RWPE1 (cell line): ENCODE results near the gene STARD10.

Experiments used
- CTCF ChIA-PET: fragments of 350-600 bp; sonication (Branson Sonifier 250); formaldehyde crosslinking; extraction: SDS; loops from one replicate; lab custom pipeline; 2021; lab: Yijun Ruan, JAX
- POLR2A ChIA-PET: fragments of 400-600 bp; formaldehyde crosslinking; extraction: SDS; loops from one replicate; lab custom pipeline; 2020; ENCODE audit warnings: antibody characterized with exemption; ENCODE audit not compliant: low non-redundant PET; lab: Yijun Ruan, JAX
- DNase-seq: peaks from one replicate; pipeline ENCODE4 v3.0.0; 2012; ENCODE audit warnings: low spot score
- H3K27ac ChIP-seq: fragments of 450-650 bp; 2 replicates; pipeline ENCODE4 v1.5.1; 2017
- TF ChIP-seq, protein P1 (sequence below): fragments of 450-650 bp; conservative IDR thresholded peaks from 2 replicates; pipeline ENCODE4 v1.5.1; 2017; ENCODE audit warnings: low read depth, mild to moderate bottlenecking

Gene STARD10

DNA sequence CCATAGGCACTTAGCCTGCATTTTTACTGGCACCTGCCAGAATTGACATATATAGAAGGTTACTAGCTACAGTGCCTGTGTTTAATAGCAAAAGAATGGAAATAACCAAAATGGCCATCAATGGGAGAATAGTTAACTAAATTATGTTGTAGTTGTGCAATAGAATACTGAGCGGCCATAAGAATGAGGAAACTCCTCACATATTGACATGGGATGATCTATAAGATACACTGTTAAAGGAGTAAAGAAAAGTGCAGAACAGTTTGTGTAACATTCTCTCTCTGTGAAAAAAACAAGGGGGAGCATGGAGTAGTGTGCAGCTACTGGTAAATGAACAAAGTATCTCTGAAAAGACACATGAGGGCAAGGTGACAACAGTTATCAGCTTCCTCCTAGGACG, 63.1 kb downstream of the STARD10 start:
- TF ChIP-seq, protein P1, sequence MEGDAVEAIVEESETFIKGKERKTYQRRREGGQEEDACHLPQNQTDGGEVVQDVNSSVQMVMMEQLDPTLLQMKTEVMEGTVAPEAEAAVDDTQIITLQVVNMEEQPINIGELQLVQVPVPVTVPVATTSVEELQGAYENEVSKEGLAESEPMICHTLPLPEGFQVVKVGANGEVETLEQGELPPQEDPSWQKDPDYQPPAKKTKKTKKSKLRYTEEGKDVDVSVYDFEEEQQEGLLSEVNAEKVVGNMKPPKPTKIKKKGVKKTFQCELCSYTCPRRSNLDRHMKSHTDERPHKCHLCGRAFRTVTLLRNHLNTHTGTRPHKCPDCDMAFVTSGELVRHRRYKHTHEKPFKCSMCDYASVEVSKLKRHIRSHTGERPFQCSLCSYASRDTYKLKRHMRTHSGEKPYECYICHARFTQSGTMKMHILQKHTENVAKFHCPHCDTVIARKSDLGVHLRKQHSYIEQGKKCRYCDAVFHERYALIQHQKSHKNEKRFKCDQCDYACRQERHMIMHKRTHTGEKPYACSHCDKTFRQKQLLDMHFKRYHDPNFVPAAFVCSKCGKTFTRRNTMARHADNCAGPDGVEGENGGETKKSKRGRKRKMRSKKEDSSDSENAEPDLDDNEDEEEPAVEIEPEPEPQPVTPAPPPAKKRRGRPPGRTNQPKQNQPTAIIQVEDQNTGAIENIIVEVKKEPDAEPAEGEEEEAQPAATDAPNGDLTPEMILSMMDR: no peak
- POLR2A ChIA-PET: interaction anchor here (0.5 kb wide), 1 partner anchor 501 kb away, joined by 6 read pairs; no protein-coding TSS in a partner anchor
- DNase-seq: no peak
- no peak overlapping the region for H3K27ac ChIP-seq
- CTCF ChIA-PET: no interaction called here

DNA sequence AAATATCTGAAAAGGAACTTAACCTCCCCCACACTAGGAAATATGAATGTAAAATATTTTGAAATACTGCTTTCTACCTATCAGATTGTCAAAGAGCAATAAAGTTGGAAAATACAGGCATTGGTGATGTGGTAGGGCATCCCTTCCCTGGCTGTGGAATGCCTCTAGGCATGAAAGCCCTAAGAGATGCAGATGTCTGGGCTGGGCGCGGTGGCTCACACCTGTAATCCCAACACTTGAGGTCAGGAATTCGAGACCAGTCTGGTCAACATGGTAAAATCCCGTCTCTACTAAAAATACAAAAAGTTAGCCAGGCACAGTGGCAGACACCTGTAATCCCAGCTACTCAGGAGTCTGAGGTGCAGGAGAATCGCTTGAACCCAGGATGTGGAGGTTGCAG, 63.6 kb downstream of the STARD10 start:
- no peak overlapping the region for H3K27ac ChIP-seq
- CTCF ChIA-PET: interaction anchor here (0.6 kb wide), 1 partner anchor 161 kb away, joined by 3 read pairs; no protein-coding TSS in a partner anchor
- no peak for DNase-seq
- TF ChIP-seq, protein P1: no peak
- POLR2A ChIA-PET: no interaction called here

DNA sequence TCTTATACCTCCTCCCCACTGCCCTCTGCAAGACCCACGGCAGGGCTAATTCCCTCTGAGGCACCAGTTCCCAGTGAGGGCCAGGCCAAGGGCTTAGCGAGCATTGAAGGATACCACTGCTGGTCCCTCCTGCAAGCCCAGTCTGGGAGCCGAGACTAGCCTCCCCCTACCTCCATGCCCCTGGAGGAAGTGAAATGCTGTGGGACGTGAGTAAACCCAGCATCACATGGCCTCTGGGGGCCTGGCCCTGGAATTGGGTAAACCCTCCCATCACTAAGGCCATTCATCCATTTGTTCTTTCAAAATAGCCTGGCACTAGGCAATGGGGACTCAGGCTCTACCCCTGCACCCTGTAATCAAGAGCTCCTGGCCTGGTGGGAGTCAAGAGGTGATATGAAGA, 66.3 kb downstream of the STARD10 start:
- CTCF ChIA-PET: interaction anchor here (1.5 kb wide), 1 partner anchor 451 kb away, joined by 3 read pairs; no protein-coding TSS in a partner anchor

DNA sequence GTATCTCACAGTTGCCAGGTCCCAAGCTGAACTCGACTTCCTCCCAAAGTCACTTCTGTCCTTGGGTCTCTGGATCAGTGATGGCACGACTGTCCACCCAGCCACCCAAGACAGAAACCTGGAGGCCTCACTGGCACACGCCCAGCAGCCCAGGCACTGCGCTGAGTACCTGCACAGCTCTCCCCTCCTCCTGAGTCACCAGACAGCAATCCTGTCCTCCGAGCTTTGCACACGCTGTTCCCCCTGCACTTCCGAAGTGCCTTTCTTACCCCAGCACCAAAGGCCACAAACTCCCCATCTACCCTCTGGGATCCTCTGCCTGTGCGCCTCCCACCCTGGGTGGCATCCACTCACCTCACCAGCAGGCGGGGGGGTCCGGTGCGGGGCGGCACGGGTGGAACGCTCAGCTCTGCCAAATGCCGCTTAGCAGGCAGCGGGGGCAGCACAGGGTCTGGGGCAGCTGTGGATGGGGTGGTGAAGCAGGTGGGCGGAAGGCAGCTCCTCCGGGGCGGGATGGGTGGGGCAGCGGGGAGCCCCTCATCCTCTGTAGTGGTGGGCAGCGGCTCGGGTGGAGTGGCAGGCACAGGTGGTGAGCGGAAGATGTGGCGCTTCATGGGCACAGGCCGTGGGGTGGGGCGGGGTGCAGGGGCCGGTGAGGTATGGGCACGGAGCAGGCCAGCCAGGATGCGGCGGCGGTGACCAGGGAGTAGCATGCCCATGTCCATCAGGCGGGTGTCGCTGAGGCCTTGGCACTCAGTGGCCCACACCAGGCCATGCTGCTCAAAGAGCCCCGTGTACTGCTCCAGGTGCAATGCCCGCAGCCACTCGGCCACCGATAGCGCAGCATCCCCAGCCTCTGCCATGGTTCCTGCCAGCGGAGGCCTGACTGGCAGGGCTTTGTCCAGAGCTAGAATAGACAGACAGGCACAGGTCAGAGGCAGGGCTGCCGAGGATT, 67.3 kb downstream of the STARD10 start:
- ChIA-PET POLR2A (interaction anchor here (0.6 kb wide), 1 partner anchor 970 kb away, joined by 5 read pairs; no protein-coding TSS in a partner anchor), CTCF (interaction anchor here (1.5 to 1.9 kb wide), 3 partner anchors 12 to 452 kb away, joined by 3 to 9 read pairs (median 6); no protein-coding TSS in a partner anchor)
- no peak for DNase-seq
- TF ChIP-seq, protein P1: no peak
- H3K27ac ChIP-seq: peak overlapping the region; percentile 97

More for the DNA sequence above, 66.3 kb downstream of the STARD10 start:
- peak overlapping the region; percentile 6; the same call in 1 of the 2 replicates for H3K27ac ChIP-seq
- DNase-seq: no peak
- TF ChIP-seq, protein P1: no peak
- POLR2A ChIA-PET: no interaction called here

DNA sequence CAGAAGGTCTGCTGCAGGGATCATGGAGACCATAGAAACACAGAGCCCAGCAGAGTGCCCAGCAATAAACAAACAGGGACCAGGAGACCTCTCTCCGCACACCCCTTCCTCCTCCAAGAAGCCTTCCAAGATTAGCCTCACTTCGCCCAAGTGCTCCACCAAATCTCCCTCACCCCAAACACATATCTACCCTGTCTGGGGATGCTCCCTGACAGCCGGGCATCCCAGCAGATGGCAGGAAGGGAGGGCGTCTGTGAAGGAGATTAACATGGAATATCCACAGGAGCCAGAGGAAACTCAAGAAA, 68.2 kb downstream of the STARD10 start:
- ChIA-PET POLR2A (interaction anchor here (0.9 kb wide), 1 partner anchor 56 kb away, joined by 3 read pairs; no protein-coding TSS in a partner anchor), CTCF (interaction anchor here (0.5 to 1.9 kb wide), 27 partner anchors 8 to 582 kb away, joined by 3 to 26 read pairs (median 4); partner anchors contain the start of genes ATG16L2 and STARD10)
- peak overlapping the region; percentile 97; the same call in 1 of the 2 replicates for H3K27ac ChIP-seq
- TF ChIP-seq, protein P1: no peak
- no peak for DNase-seq

DNA sequence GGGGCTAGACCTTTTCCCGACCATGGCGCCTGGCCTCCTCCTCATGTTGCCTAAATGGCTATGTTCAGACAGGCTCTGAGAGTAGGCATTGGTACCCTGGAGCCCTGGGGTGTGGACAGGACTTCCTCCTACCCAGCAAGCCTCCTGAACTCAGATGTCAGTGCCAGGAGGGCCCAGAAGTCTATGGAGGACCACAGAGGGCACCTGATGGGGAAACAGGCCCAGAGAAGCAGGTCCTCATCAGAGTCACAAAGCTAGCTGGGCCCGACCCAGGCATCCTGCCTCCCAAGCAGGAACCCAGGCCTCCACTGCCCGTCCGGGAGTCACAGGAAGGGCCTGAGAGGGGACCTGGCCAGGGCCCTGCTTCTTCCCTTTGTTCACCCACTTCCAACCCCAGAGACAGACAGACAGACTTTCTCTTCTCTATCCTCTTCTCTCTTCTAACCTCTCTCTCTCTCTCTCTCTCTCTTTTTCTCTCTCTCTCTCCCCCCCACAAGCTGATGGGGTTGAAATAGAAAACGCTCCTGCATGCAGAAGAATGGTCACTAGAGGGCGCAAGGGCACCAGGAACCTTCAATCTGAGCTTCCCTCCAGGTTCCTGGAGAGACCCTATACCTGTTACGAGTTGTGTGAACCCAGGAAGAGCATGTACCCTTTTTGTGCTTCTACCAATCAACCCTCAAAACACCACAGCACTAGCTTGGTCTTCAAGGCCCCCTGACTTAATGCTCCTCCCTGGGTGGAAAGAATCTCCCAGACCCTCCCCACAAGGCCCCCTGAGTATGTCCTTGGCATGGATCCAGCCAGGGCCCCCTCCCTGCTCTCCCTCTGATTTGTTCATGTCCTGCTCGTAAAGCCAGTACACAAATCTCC, 68.8 kb downstream of the STARD10 start:
- DNase-seq: peak; percentile 78
- ChIA-PET POLR2A (interaction anchor here (0.9 kb wide), 1 partner anchor 56 kb away, joined by 3 read pairs; no protein-coding TSS in a partner anchor), CTCF (interaction anchor here (0.5 to 1.9 kb wide), 32 partner anchors 9 to 582 kb away, joined by 3 to 26 read pairs (median 4); partner anchors contain the start of genes ATG16L2 and STARD10)
- TF ChIP-seq, protein P1: peak; percentile 90
- H3K27ac ChIP-seq: peak overlapping the region; percentile 97
